WTC11 (cell line): ENCODE results near the gene BEST4. TPM values are rescaled to one million over a fixed set of nuclear protein-coding genes. Genes with fewer than 3 reads are reported as not detected.
A peak's percentile ranks its signal among the peaks of the same experiment; 100 is the strongest.

Experiments
- ATAC-seq: fragments of 200-7000 bp; cut with Tn5 transposase; 2 replicates; pipeline ENCODE4 v1.10.0; 2021; ENCODE audit warnings: mild to moderate bottlenecking, moderate library complexity
- CTCF ChIA-PET: fragments of 300-600 bp; sonication (Branson Sonifier 250); formaldehyde crosslinking; loops from one replicate; lab custom pipeline; 2021; ENCODE audit warnings: antibody characterized with exemption; lab: Charles Lee
- POLR2A ChIA-PET: fragments of 350-600 bp; sonication (Branson Sonifier 250); formaldehyde crosslinking; loops from one replicate; lab custom pipeline; 2021; ENCODE audit warnings: antibody characterized with exemption; lab: Charles Lee
- DNase-seq: peaks from one replicate; pipeline ENCODE4 v3.0.0; 2021; ENCODE audit warnings: low spot score
- H3K27ac Mint-ChIP-seq: 2 replicates; pipeline ENCODE4 v1.8.0; 2021; ENCODE audit warnings: mixed read lengths
- H3K27me3 Mint-ChIP-seq: 2 replicates; pipeline ENCODE4 v1.8.0; 2021; ENCODE audit warnings: low read depth, mild to moderate bottlenecking, moderate library complexity, mixed read lengths
- H3K36me3 Mint-ChIP-seq: 2 replicates; pipeline ENCODE4 v1.8.0; 2021; ENCODE audit warnings: mixed read lengths
- H3K4me1 Mint-ChIP-seq: 2 replicates; pipeline ENCODE4 v1.8.0; 2022; ENCODE audit warnings: mixed read lengths
- H3K4me3 Mint-ChIP-seq: 2 replicates; pipeline ENCODE4 v1.8.0; 2021; ENCODE audit warnings: mild to moderate bottlenecking, moderate library complexity, mixed read lengths
- H3K9me3 Mint-ChIP-seq: 2 replicates; pipeline ENCODE4 v1.8.0; 2021; ENCODE audit warnings: mixed read lengths
- ARID4B ChIP-seq: sonication (generic); formaldehyde crosslinking; IDR thresholded peaks from 2 replicates; pipeline ENCODE4 v1.8.0; 2023; ENCODE audit warnings: missing genetic modification reagents, mild to moderate bottlenecking, borderline replicate concordance
- ATF1 ChIP-seq: sonication (generic); formaldehyde crosslinking; IDR thresholded peaks from 2 replicates; pipeline ENCODE4 v1.8.1; 2023; ENCODE audit warnings: mild to moderate bottlenecking, moderate library complexity, missing genetic modification reagents
- E2F5 ChIP-seq: sonication (generic); formaldehyde crosslinking; IDR thresholded peaks from 2 replicates; pipeline ENCODE4 v1.8.1; 2022; ENCODE audit warnings: mild to moderate bottlenecking, moderate library complexity, missing genetic modification reagents
- ETV6 ChIP-seq: sonication (generic); formaldehyde crosslinking; IDR thresholded peaks from 2 replicates; pipeline ENCODE4 v1.8.1; 2022; ENCODE audit warnings: mild to moderate bottlenecking, missing genetic modification reagents
- IRF1 ChIP-seq: sonication (generic); formaldehyde crosslinking; IDR thresholded peaks from 2 replicates; pipeline ENCODE4 v1.8.0; 2023; ENCODE audit warnings: missing genetic modification reagents
- JAZF1 ChIP-seq: fragments of 250-450 bp; sonication (Bioruptor Pico); IDR thresholded peaks from 2 replicates; pipeline ENCODE4 v1.9.0; 2021; ENCODE audit warnings: moderate library complexity, mild to moderate bottlenecking, inconsistent platforms
- PRDM15 ChIP-seq: sonication (generic); formaldehyde crosslinking; IDR thresholded peaks from 2 replicates; pipeline ENCODE4 v1.8.0; 2022; ENCODE audit warnings: missing genetic modification reagents
- PREB ChIP-seq: sonication (generic); formaldehyde crosslinking; IDR thresholded peaks from 2 replicates; pipeline ENCODE4 v1.8.1; 2022; ENCODE audit warnings: mild to moderate bottlenecking, missing genetic modification reagents, moderate library complexity, borderline replicate concordance
- SOX15 ChIP-seq: fragments of 250-450 bp; sonication (Bioruptor Pico); IDR thresholded peaks from 2 replicates; pipeline ENCODE4 v1.9.0; 2021; ENCODE audit warnings: mild to moderate bottlenecking
- SP1 ChIP-seq: sonication (generic); formaldehyde crosslinking; conservative IDR thresholded peaks from 2 replicates; pipeline ENCODE4 v1.8.1; 2022; ENCODE audit warnings: missing genetic modification reagents
- STAT6 ChIP-seq: sonication (generic); formaldehyde crosslinking; conservative IDR thresholded peaks from 2 replicates; pipeline ENCODE4 v1.8.1; 2023; ENCODE audit warnings: mild to moderate bottlenecking, low read depth, missing genetic modification reagents, moderate library complexity
- TEAD4 ChIP-seq: sonication (generic); formaldehyde crosslinking; IDR thresholded peaks from 2 replicates; pipeline ENCODE4 v1.8.0; 2022; ENCODE audit warnings: mild to moderate bottlenecking, missing genetic modification reagents
- USF1 ChIP-seq: sonication (generic); formaldehyde crosslinking; IDR thresholded peaks from 2 replicates; pipeline ENCODE4 v1.8.0; 2022; ENCODE audit warnings: mild to moderate bottlenecking, missing genetic modification reagents
- ZNF138 ChIP-seq: sonication (generic); formaldehyde crosslinking; conservative IDR thresholded peaks from 2 replicates; pipeline ENCODE4 v1.8.1; 2022; ENCODE audit warnings: mild to moderate bottlenecking, moderate library complexity, missing genetic modification reagents
- ZNF416 ChIP-seq: fragments of 250-450 bp; sonication (Bioruptor Pico); IDR thresholded peaks from 2 replicates; pipeline ENCODE4 v1.9.0; 2021; ENCODE audit warnings: mild to moderate bottlenecking, inconsistent platforms
- ZNF425 ChIP-seq: fragments of 250-450 bp; sonication (Bioruptor Pico); conservative IDR thresholded peaks from 2 replicates; pipeline ENCODE4 v1.9.0; 2021; ENCODE audit warnings: mild to moderate bottlenecking
- ZSCAN18 ChIP-seq: fragments of 250-450 bp; sonication (Bioruptor Pico); IDR thresholded peaks from 2 replicates; pipeline ENCODE4 v2.1.2; 2022; ENCODE audit warnings: mild to moderate bottlenecking, moderate library complexity
- total RNA-seq: library from RNA; stranded (reverse); gene quantifications from 3 replicates; pipeline ENCODE4 v1.2.3, GENCODE V29; 2021

Gene BEST4
- total RNA-seq, 1 experiment from 2014 or later, result 1.6 TPM

GRCh38 chr1:44802306-44803061 lies 14.5 kb upstream of the BEST4 start:
- DNase-seq (no peak), ATAC-seq (no peak)
- Mint-ChIP-seq H3K36me3 (peaks cover 22% of the 10 kb centered on the region), H3K4me3 (peak overlapping the region; percentile 3; the same call in 1 of the 2 replicates), H3K27me3 (peaks cover 3% of the 10 kb centered on the region; the same call in 1 of the 2 replicates), H3K27ac (peak overlapping the region; percentile 5; the same call in 1 of the 2 replicates), H3K9me3 (no peaks in the 10 kb centered on the region), H3K4me1 (peaks cover 26% of the 10 kb centered on the region)
- ChIA-PET POLR2A (interaction anchor here (4.3 kb wide), 1 partner anchor 11 kb away, joined by 43 read pairs; no protein-coding TSS in a partner anchor), CTCF (interaction anchor here (0.5 to 1.5 kb wide), 3 partner anchors 18 to 166 kb away, joined by 3 to 4 read pairs (median 4); no protein-coding TSS in a partner anchor)
- no peak for TF ChIP-seq USF1 (CRISPR knock-in tag)
- no peak for TF ChIP-seq ZNF138 (CRISPR knock-in tag)
- no peak for TF ChIP-seq ARID4B
- no peak for TF ChIP-seq PRDM15 (CRISPR knock-in tag)
- TF ChIP-seq ETV6 (CRISPR knock-in tag), result no peak
- no peak for TF ChIP-seq ATF1 (CRISPR knock-in tag)
- TF ChIP-seq JAZF1 (CRISPR knock-in tag), result no peak
- TF ChIP-seq TEAD4 (CRISPR knock-in tag), result no peak
- TF ChIP-seq ZNF425 (CRISPR knock-in tag), result no peak
- no peak for TF ChIP-seq SOX15 (CRISPR knock-in tag)
- TF ChIP-seq STAT6 (CRISPR knock-in tag), result no peak
- TF ChIP-seq IRF1 (CRISPR knock-in tag), result no peak
- no peak for TF ChIP-seq ZNF416 (CRISPR knock-in tag)
- no peak for TF ChIP-seq E2F5 (CRISPR knock-in tag)
- no peak for TF ChIP-seq SP1 (CRISPR knock-in tag)
- TF ChIP-seq PREB (CRISPR knock-in tag), result no peak
- no peak for TF ChIP-seq ZSCAN18 (CRISPR knock-in tag)
